ENCODE results near the gene RPF1. TPM values are rescaled to one million over a fixed set of nuclear protein-coding genes. Genes with fewer than 3 reads are reported as not detected.

The RPF1 gene
- total RNA-seq, 1 experiment from 2014 or later = 23.4 TPM

DNA sequence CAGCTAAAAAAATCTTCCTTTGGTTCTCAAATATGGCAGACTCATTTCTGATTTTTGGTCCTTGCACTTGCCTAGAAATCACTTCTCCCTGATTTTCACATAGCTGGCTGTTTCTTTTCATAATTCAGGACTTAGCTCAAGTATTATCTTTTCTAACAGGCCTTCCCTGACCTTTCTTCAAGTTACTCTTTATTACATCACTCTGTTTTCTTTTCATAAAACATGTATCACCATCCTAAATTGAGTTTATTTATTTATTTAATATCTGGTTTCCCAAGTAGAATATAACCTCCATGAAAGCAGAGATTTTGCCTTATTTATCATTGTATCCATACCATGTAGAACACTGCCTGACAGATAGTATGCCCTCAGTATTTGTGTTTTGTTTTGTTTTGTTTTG lies 45.5 kb downstream of the RPF1 start:
- Histone ChIP-seq H3K4me3 (no peak overlapping the region), H2AFZ (no peak overlapping the region; the same call in 1 of the 2 replicates), H3K9me2 (ENCODE audit: insufficient read depth) (no peaks in the 10 kb centered on the region), H3K27me3 (ENCODE audit: insufficient read depth, low read depth) (no peaks in the 10 kb centered on the region), H3K9me3 (ENCODE audit: insufficient read depth, low read depth) (peaks cover 2% of the 10 kb centered on the region; the same call in 1 of the 2 replicates), H3K4me1 (replicated peaks; ENCODE audit: insufficient read depth) (no peaks in the 10 kb centered on the region), H3K36me3 (ENCODE audit: low read depth) (no peaks in the 10 kb centered on the region), H3K4me2 (no peak overlapping the region), H3K27ac (no peak overlapping the region), H4K20me1 (ENCODE audit: insufficient read depth) (no peaks in the 10 kb centered on the region), H3F3A (ENCODE audit: insufficient read depth, low read depth) (no peaks in the 10 kb centered on the region), H3K79me2 (ENCODE audit: low read depth) (no peaks in the 10 kb centered on the region)
- CTCF ChIA-PET = no interaction called here
- no TSS peak for BruUV-seq (replicated peaks)
- no peak for DNase-seq
- TF ChIP-seq EZH2 (IDR thresholded peaks at IDR 0.05; ENCODE audit: low read depth) (no peak), CTCF (conservative IDR thresholded peaks at IDR 0.05) (no peak)
- intact Hi-C loops (cut with micrococcal nuclease; ENCODE audit: unreplicated experiment) = no loop called here
- POLR2A ChIA-PET (ENCODE audit: unreplicated experiment) = no interaction called here

- BruUV-seq (replicated peaks) = no TSS peak
- H4K20me1 ChIP-seq (ENCODE audit: insufficient read depth) = no peaks in the 10 kb centered on the region
- CTCF ChIA-PET = no interaction called here
- H3K4me2 ChIP-seq = no peak overlapping the region
- H2AFZ ChIP-seq = no peak overlapping the region
- H3K9me3 ChIP-seq (ENCODE audit: insufficient read depth, low read depth) = peaks cover 2% of the 10 kb centered on the region; the same call in 1 of the 2 replicates
- POLR2A ChIA-PET (ENCODE audit: unreplicated experiment) = no interaction called here
- intact Hi-C loops (cut with micrococcal nuclease; ENCODE audit: unreplicated experiment) = no loop called here
- no peaks in the 10 kb centered on the region for H3K79me2 ChIP-seq (ENCODE audit: low read depth)
- H3K4me1 ChIP-seq (replicated peaks; ENCODE audit: insufficient read depth) = no peaks in the 10 kb centered on the region
- H3K27ac ChIP-seq = no peak overlapping the region
- no peak for DNase-seq
- no peaks in the 10 kb centered on the region for H3K27me3 ChIP-seq (ENCODE audit: insufficient read depth, low read depth)
- H3K36me3 ChIP-seq (ENCODE audit: low read depth) = no peaks in the 10 kb centered on the region
- no peaks in the 10 kb centered on the region for H3F3A ChIP-seq (ENCODE audit: insufficient read depth, low read depth)
- TF ChIP-seq CTCF (conservative IDR thresholded peaks at IDR 0.05) (no peak), EZH2 (IDR thresholded peaks at IDR 0.05; ENCODE audit: low read depth) (no peak)
- no peaks in the 10 kb centered on the region for H3K9me2 ChIP-seq (ENCODE audit: insufficient read depth)
- no peak overlapping the region for H3K4me3 ChIP-seq
Measured at GRCh38 chr1:84525779-84526178, 46.7 kb downstream of the RPF1 start.

GRCh38 chr1:84538599-84538998 lies 59.5 kb downstream of the RPF1 start:
- H3K9me3 ChIP-seq (ENCODE audit: insufficient read depth, low read depth) = no peaks in the 10 kb centered on the region
- no peak for DNase-seq
- ChIA-PET POLR2A (ENCODE audit: unreplicated experiment) (interaction anchor here (0.6 kb wide), 1 partner anchor 1116 kb away, joined by 7 read pairs; no protein-coding TSS in a partner anchor), CTCF (no interaction called here)
- no peaks in the 10 kb centered on the region for H3K79me2 ChIP-seq (ENCODE audit: low read depth)
- no peak overlapping the region for H3K27ac ChIP-seq
- intact Hi-C loops (cut with micrococcal nuclease; ENCODE audit: unreplicated experiment) = no loop called here
- BruUV-seq (replicated peaks) = no TSS peak
- H2AFZ ChIP-seq = no peak overlapping the region
- H3K9me2 ChIP-seq (ENCODE audit: insufficient read depth) = no peaks in the 10 kb centered on the region
- H3K4me2 ChIP-seq = no peak overlapping the region
- H3K4me3 ChIP-seq = no peak overlapping the region
- H4K20me1 ChIP-seq (ENCODE audit: insufficient read depth) = no peaks in the 10 kb centered on the region
- H3F3A ChIP-seq (ENCODE audit: insufficient read depth, low read depth) = peaks cover 7% of the 10 kb centered on the region; the same call in 1 of the 2 replicates
- no peaks in the 10 kb centered on the region for H3K4me1 ChIP-seq (replicated peaks; ENCODE audit: insufficient read depth)
- no peaks in the 10 kb centered on the region for H3K27me3 ChIP-seq (ENCODE audit: insufficient read depth, low read depth)
- no peaks in the 10 kb centered on the region for H3K36me3 ChIP-seq (ENCODE audit: low read depth)
- TF ChIP-seq CTCF (conservative IDR thresholded peaks at IDR 0.05) (no peak), EZH2 (IDR thresholded peaks at IDR 0.05; ENCODE audit: low read depth) (no peak)
